Liver (tissue), 9 donors: ENCODE data around the gene AMMECR1. TPM values are rescaled to one million over a fixed set of nuclear protein-coding genes. Genes with fewer than 3 reads are reported as not detected.
A peak's percentile ranks its signal among the peaks of the same experiment; 100 is the strongest.

Source experiments
- DNase-seq: peaks from one replicate; pipeline ENCODE4 v3.0.0-alpha.2; 2017; ENCODE audit warnings: low spot score
- H3K27ac ChIP-seq, 2 donors: one replicate each; pipeline ENCODE4 v1.7.0; 2013; ENCODE audit warnings: inconsistent platforms in 2 of 2, low read length in 2 of 2, control low read depth in 1 of 2, low read depth in 1 of 2, mild to moderate bottlenecking in 1 of 2
- H3K27me3 ChIP-seq, 4 donors: one replicate each; pipeline versions ENCODE4 v1.6.1 to v1.7.0; 2013; ENCODE audit warnings: low read length in 3 of 4, inconsistent platforms in 1 of 4, mild to moderate bottlenecking in 1 of 4, moderate library complexity in 1 of 4; ENCODE audit not compliant: control insufficient read depth in 4 of 4, insufficient read depth in 4 of 4
- H3K36me3 ChIP-seq, 4 donors: one replicate each; pipeline versions ENCODE4 v1.6.1 to v1.7.0; 2013; ENCODE audit warnings: low read length in 3 of 4, mild to moderate bottlenecking in 3 of 4, low read depth in 1 of 4, moderate library complexity in 1 of 4; ENCODE audit not compliant: control insufficient read depth in 4 of 4, insufficient read depth in 3 of 4
- H3K4me1 ChIP-seq, 4 donors: one replicate each; pipeline versions ENCODE4 v1.6.1 to v1.7.0; 2013; ENCODE audit warnings: low read length in 3 of 4, mild to moderate bottlenecking in 3 of 4, moderate library complexity in 1 of 4; ENCODE audit not compliant: control insufficient read depth in 4 of 4, insufficient read depth in 4 of 4
- H3K4me3 ChIP-seq, 3 donors: one replicate each; pipeline versions ENCODE4 v1.6.1 to v1.7.0; 2013; ENCODE audit warnings: low read length in 3 of 3, control low read depth in 1 of 3, low read depth in 1 of 3, mild to moderate bottlenecking in 1 of 3
- H3K9ac ChIP-seq, 2 donors: one replicate each; pipeline ENCODE4 v1.7.0; 2013; ENCODE audit warnings: low read length in 2 of 2, mild to moderate bottlenecking in 2 of 2, moderate library complexity in 2 of 2, control low read depth in 1 of 2, low read depth in 1 of 2
- H3K9me3 ChIP-seq, 4 donors: one replicate each; pipeline versions ENCODE4 v1.6.1 to v1.7.0; 2013; ENCODE audit warnings: low read length in 3 of 4; ENCODE audit not compliant: control insufficient read depth in 4 of 4
- EGR1 ChIP-seq, 2 donors: IDR thresholded peaks; 2 replicates each; pipeline ENCODE4 v1.6.1; 2016 to 2018; ENCODE audit warnings: antibody characterized with exemption in 2 of 2, low read depth in 2 of 2
- FOXA1 ChIP-seq: IDR thresholded peaks from 2 replicates; pipeline ENCODE4 v1.6.1; 2016; ENCODE audit warnings: antibody characterized with exemption
- FOXA2 ChIP-seq: IDR thresholded peaks from 2 replicates; pipeline ENCODE4 v1.6.1; 2016; ENCODE audit warnings: antibody characterized with exemption
- GABPA ChIP-seq, 2 donors: IDR thresholded peaks in 1 of 2; conservative IDR thresholded peaks in 1 of 2; 2 replicates each; pipeline ENCODE4 v1.6.1; 2016; ENCODE audit warnings: antibody characterized with exemption in 2 of 2, mild to moderate bottlenecking in 1 of 2, moderate library complexity in 1 of 2
- HNF4A ChIP-seq, 2 donors: conservative IDR thresholded peaks; 2 replicates each; pipeline ENCODE4 v1.6.1; 2016; ENCODE audit warnings: antibody characterized with exemption in 2 of 2, mild to moderate bottlenecking in 2 of 2
- HNF4G ChIP-seq: IDR thresholded peaks from 2 replicates; pipeline ENCODE4 v1.6.1; 2016; ENCODE audit warnings: antibody characterized with exemption
- JUND ChIP-seq, 2 donors: IDR thresholded peaks; 2 replicates each; pipeline ENCODE4 v1.6.1; 2016; ENCODE audit warnings: antibody characterized with exemption in 2 of 2
- NR2F2 ChIP-seq: IDR thresholded peaks from 2 replicates; pipeline ENCODE4 v1.6.1; 2016; ENCODE audit warnings: antibody characterized with exemption
- RAD21 ChIP-seq, 2 donors: IDR thresholded peaks; 2 replicates each; pipeline ENCODE4 v1.6.1; 2016; ENCODE audit warnings: antibody characterized with exemption in 2 of 2, mild to moderate bottlenecking in 2 of 2
- RXRA ChIP-seq, 2 donors: IDR thresholded peaks; 2 replicates each; pipeline ENCODE4 v1.6.1; 2017 to 2018; ENCODE audit warnings: antibody characterized with exemption in 2 of 2, mild to moderate bottlenecking in 1 of 2
- SP1 ChIP-seq: IDR thresholded peaks from 2 replicates; pipeline ENCODE4 v1.6.1; 2018; ENCODE audit warnings: antibody characterized with exemption, mild to moderate bottlenecking
- TAF1 ChIP-seq: conservative IDR thresholded peaks from 2 replicates; pipeline ENCODE4 v1.6.1; 2016; ENCODE audit warnings: antibody characterized with exemption, mild to moderate bottlenecking
- YY1 ChIP-seq: IDR thresholded peaks from 2 replicates; pipeline ENCODE4 v1.6.1; 2016; ENCODE audit warnings: antibody characterized with exemption, mild to moderate bottlenecking
- WGBS: extraction: QIAGEN DNeasy Blood & Tissue Kit; methylation state at CpG from one replicate; pipeline ENCODE4 v1.1.7; 2013; 5-methylcytosine and 5-hydroxymethylcytosine counted together
- polyA plus RNA-seq, 2 donors: library from polyadenylated mRNA; stranded (reverse) in 1 of 2; unstranded in 1 of 2; fragments of 200-250 nt in 1 of 2; fragments of >200 nt in 1 of 2; fragmentation: Nextera tagmentation in 1 of 2; extraction: Ambion mirVana in 1 of 2; gene quantifications; one replicate each; pipeline versions ENCODE4 v1.2.1 to v1.2.3, GENCODE V29; 2013 to 2015
- total RNA-seq, 2 donors: library from RNA; depleted of rRNA; stranded (reverse); fragments of >200 nt; gene quantifications; one replicate each; pipeline ENCODE4 v1.2.3, GENCODE V29; 2014
- TF ChIP-seq, protein P1 (sequence below): IDR thresholded peaks from 2 replicates; pipeline ENCODE4 v1.6.1; 2016; ENCODE audit warnings: antibody characterized with exemption
- TF ChIP-seq, protein P2 (sequence below): IDR thresholded peaks from 2 replicates; pipeline ENCODE4 v1.6.1; 2016; ENCODE audit warnings: antibody characterized with exemption, mild to moderate bottlenecking
- TF ChIP-seq, protein P3 (sequence below): IDR thresholded peaks from 2 replicates; pipeline ENCODE4 v1.6.1; 2016; ENCODE audit warnings: antibody characterized with exemption
- TF ChIP-seq, protein P4 (sequence below): IDR thresholded peaks from 2 replicates; pipeline ENCODE4 v1.6.1; 2016; ENCODE audit warnings: antibody characterized with exemption
- donor health status: healthy.
- donor health status: healthy.
- donor health status: healthy.
- donor health status: healthy.
- donor health status: healthy.

The AMMECR1 gene
- total RNA-seq (10 to 100 TPM in 1 of 2 donors, 1 to 10 TPM in 1; 4.7 to 30.9 TPM), polyA plus RNA-seq (1 to 10 TPM; 1.7 to 2.5 TPM)

DNA sequence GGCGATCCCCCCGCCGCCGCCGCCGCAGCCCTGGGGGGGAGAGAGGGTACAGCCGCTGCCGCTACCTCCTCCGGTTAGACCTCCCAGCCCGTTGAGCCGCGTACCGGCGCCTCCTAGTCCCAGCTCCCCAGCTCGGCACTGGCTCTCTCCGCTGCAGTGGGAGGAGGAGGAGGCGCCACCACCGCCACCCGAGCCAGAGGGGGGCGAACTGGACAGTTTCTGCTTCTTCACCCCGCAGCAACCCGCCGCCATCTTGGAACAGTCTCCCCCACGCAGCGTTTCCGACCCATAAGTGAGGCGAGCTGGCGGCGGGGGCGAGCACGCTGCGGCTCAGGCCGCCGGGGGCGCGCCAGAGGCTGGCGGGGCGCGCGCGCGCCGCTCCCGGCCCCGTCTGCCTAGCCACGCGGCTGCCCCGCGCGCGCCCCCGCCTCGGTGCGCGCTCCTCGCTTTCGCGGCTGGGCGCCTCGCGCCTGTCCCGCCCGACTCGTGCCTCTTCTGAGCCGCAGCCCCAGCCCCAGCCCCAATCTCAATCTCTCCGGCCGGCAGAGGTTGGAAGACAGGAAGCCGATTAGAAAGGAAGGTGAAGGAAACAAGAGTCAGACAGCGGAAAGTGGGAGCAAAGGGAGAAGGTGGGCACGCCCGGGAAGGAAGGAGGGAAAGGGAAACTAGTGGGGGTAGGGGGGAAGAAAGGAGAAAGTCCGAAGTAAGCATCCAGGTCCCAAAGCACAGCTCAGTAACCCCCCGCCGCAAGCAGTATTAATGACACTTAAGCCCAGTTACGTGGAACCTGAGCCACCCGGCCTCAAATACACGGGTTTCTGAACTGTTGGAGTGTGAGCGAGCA is at the start of gene AMMECR1:
Gene AMMECR1, minus strand, starts transcription at position 266 of the 844 bp plus-strand sequence. Its CDS starts 14 bp downstream, at position 252.
- Histone ChIP-seq H3K4me3 (peak within 1 kb of the TSS; percentile 68 to 89 (median 88)), H3K9me3 (no peaks in the 10 kb centered on the region), H3K36me3 (no peaks in the 10 kb centered on the region), H3K27ac (peak within 1 kb of the TSS; percentile 84 to 92), H3K4me1 (peaks cover 0 to 3% (median 1%) of the 10 kb centered on the region in 4 donors), H3K27me3 (peaks cover 0 to 3% (median 0%) of the 10 kb centered on the region in 4 donors), H3K9ac (peak within 1 kb of the TSS; percentile 56 to 74)
- WGBS: under 1% methylated on average over 78 of the region's 78 CpGs
- TF ChIP-seq YY1 (peak; percentile 94), TAF1 (peak; percentile 62)
- TF ChIP-seq, protein P1, sequence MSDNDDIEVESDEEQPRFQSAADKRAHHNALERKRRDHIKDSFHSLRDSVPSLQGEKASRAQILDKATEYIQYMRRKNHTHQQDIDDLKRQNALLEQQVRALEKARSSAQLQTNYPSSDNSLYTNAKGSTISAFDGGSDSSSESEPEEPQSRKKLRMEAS: peak; percentile 17
- TF ChIP-seq, protein P2, sequence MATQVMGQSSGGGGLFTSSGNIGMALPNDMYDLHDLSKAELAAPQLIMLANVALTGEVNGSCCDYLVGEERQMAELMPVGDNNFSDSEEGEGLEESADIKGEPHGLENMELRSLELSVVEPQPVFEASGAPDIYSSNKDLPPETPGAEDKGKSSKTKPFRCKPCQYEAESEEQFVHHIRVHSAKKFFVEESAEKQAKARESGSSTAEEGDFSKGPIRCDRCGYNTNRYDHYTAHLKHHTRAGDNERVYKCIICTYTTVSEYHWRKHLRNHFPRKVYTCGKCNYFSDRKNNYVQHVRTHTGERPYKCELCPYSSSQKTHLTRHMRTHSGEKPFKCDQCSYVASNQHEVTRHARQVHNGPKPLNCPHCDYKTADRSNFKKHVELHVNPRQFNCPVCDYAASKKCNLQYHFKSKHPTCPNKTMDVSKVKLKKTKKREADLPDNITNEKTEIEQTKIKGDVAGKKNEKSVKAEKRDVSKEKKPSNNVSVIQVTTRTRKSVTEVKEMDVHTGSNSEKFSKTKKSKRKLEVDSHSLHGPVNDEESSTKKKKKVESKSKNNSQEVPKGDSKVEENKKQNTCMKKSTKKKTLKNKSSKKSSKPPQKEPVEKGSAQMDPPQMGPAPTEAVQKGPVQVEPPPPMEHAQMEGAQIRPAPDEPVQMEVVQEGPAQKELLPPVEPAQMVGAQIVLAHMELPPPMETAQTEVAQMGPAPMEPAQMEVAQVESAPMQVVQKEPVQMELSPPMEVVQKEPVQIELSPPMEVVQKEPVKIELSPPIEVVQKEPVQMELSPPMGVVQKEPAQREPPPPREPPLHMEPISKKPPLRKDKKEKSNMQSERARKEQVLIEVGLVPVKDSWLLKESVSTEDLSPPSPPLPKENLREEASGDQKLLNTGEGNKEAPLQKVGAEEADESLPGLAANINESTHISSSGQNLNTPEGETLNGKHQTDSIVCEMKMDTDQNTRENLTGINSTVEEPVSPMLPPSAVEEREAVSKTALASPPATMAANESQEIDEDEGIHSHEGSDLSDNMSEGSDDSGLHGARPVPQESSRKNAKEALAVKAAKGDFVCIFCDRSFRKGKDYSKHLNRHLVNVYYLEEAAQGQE: no peak
- peak; percentile 79 for DNase-seq

DNA sequence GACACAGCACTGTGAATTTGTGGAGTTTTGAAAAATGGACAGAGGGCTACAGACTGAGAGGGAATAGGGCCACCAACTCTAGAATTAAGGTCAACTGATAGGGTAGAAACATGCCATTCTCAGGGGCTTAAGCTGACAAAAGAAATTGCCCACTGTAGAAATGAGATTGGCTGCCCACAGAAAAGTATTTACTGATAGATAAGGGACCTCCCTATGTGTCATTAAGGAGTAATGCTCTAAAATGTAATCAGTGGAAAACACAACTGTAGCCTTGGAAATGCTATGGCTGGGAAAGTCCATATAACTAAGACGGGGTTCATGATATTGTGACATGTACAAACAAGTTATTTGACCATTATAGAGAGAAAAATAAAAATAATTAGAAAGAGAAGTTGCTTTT is 45.4 kb upstream of the AMMECR1 start:
- Histone ChIP-seq H3K9ac (no peak overlapping the region), H3K4me3 (no peak overlapping the region), H3K27me3 (no peaks in the 10 kb centered on the region), H3K27ac (no peak overlapping the region), H3K36me3 (no peaks in the 10 kb centered on the region), H3K4me1 (no peaks in the 10 kb centered on the region), H3K9me3 (no peaks in the 10 kb centered on the region)
- WGBS: 90% methylated on average over 1 of the region's 1 CpG
- no peak for DNase-seq
- TF ChIP-seq RAD21 (IDR thresholded peaks at IDR 0.05) (no peak), JUND (IDR thresholded peaks at IDR 0.05) (no peak), HNF4A (conservative IDR thresholded peaks at IDR 0.05) (no peak)

DNA sequence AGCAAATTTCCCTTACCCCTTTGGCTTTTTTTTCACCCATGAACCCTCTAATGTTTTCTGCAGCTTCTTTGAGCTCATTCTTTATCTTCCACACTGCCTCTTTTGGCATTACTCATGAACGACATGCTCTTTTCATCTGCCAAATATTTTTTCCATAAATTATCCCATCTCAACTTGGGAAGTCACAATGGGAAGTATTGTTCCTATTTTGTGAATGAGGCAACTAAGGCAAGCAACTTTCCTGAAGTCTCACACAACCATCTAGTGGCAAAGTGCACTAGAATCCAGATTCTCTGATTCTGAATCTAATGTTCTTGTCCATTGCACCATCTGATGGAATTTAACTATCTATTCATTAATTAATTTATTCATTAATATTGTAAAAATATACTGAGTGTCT is 41.4 kb upstream of the AMMECR1 start:
- Histone ChIP-seq H3K4me1 (no peaks in the 10 kb centered on the region), H3K36me3 (no peaks in the 10 kb centered on the region), H3K9me3 (no peaks in the 10 kb centered on the region), H3K27ac (no peak overlapping the region), H3K9ac (no peak overlapping the region), H3K27me3 (no peaks in the 10 kb centered on the region), H3K4me3 (no peak overlapping the region)
- 63% methylated on average over 1 of the region's 1 CpG for WGBS
- DNase-seq: no peak
- no peak for TF ChIP-seq SP1
- no peak for TF ChIP-seq HNF4G
- no peak for TF ChIP-seq NR2F2
- TF ChIP-seq RAD21 (IDR thresholded peaks at IDR 0.05): no peak
- no peak for TF ChIP-seq FOXA1
- TF ChIP-seq GABPA (IDR thresholded peaks at IDR 0.05 in 1 of 2, conservative IDR thresholded peaks at IDR 0.05 in 1 of 2): no peak
- TF ChIP-seq EGR1 (IDR thresholded peaks at IDR 0.05; ENCODE audit: low read depth in 2 of 2): no peak
- TF ChIP-seq, protein P3, sequence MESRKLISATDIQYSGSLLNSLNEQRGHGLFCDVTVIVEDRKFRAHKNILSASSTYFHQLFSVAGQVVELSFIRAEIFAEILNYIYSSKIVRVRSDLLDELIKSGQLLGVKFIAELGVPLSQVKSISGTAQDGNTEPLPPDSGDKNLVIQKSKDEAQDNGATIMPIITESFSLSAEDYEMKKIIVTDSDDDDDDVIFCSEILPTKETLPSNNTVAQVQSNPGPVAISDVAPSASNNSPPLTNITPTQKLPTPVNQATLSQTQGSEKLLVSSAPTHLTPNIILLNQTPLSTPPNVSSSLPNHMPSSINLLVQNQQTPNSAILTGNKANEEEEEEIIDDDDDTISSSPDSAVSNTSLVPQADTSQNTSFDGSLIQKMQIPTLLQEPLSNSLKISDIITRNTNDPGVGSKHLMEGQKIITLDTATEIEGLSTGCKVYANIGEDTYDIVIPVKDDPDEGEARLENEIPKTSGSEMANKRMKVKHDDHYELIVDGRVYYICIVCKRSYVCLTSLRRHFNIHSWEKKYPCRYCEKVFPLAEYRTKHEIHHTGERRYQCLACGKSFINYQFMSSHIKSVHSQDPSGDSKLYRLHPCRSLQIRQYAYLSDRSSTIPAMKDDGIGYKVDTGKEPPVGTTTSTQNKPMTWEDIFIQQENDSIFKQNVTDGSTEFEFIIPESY: no peak
- no peak for TF ChIP-seq RXRA (IDR thresholded peaks at IDR 0.05)
- TF ChIP-seq, protein P1: no peak
- TF ChIP-seq YY1: no peak
- TF ChIP-seq JUND (IDR thresholded peaks at IDR 0.05): no peak
- no peak for TF ChIP-seq FOXA2
- TF ChIP-seq, protein P4, sequence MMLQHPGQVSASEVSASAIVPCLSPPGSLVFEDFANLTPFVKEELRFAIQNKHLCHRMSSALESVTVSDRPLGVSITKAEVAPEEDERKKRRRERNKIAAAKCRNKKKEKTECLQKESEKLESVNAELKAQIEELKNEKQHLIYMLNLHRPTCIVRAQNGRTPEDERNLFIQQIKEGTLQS: no peak
- no peak for TF ChIP-seq HNF4A (conservative IDR thresholded peaks at IDR 0.05)
- TF ChIP-seq, protein P2: no peak
